CMK (cell line): ENCODE measurements around the gene SYNDIG1.

ENCODE experiments used
- DNase-seq: peaks from one replicate; pipeline ENCODE4 v3.0.0-alpha.2; 2010; ENCODE audit warnings: low read depth

The SYNDIG1 gene

DNA sequence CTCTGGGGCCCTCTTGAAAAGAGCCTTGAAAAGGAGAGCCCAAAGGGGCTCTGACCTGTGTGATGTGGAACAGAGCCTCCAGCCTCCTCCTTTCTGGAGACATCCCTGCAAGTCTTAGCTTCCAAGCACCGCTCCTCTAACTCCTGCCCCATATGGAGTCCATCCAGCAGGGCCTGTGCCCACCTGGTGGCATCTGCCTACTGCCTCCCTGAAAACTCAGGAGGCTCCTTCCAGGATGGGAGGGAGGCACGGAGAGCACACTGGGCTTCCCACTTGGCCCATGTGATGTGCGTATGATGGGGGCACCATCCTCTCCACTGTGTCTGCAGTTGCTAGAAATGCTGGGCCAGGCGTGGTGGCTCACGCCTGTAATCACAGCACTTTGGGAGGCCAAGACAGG is 98.1 kb downstream of the SYNDIG1 start:
- no peak for DNase-seq

DNA sequence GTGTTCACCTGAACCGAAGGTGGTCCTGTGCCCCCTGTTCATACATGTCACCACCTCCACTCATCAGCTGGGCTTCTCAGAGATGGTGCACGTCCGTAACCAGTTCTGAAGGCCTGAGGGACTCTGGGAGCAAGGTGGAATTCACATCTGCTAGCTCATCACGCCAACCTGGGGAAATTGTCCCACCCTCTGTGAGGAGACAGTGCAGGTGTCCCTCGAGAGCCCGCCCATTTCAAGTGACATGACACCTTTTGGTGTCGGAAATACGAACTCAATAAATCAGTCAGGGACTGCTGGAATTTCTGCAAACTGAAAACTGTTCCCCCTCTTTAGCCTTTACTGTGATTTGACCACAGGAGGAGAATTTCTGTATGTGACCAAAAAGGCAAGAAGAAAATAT is 99.4 kb downstream of the SYNDIG1 start:
- no peak for DNase-seq

DNA sequence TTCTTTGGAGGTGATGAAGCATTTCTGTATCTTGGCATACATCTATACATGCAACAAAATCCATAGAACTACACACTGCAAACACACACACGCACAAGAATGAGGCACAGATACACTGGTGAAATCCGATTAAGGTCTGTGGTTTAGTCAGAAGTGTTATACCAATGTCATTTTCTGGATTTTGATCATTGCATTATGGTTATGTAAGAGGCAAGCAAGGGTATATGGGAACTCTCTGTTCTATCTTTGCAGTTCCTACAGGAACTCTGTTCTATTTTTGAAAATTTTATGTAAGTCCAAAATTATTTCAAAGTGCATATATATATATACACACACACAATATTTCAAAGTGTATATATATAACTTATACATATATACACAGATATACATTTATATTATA is 101.7 kb downstream of the SYNDIG1 start:
- no peak for DNase-seq

DNA sequence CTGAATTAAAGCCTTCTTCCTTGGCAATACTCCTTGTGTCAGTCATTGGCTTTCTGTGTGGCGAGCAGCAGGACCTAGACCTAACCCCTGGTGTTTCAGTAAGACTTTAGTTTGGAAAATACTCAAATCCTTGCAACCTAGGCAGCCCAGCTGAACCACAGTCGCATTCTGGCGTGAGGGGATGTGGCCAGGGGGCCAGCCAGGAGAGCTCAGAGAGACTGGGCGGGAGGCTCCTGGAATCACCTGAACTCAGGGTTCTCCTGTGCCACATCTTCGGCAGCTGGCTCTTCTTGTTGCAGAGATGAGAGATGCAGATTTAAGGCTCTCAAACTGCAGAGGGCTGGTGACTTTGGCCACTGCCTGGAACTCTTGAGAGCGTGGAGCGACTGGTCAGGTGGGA is 102.7 kb downstream of the SYNDIG1 start:
- DNase-seq = no peak

- DNase-seq = no peak
Measured at GRCh38 chr20:24572862-24573261, 103.4 kb downstream of the SYNDIG1 start.

GRCh38 chr20:24573557-24573956 is 104.1 kb downstream of the SYNDIG1 start:
- no peak for DNase-seq

- no peak for DNase-seq
Measured at GRCh38 chr20:24574307-24574706, 104.9 kb downstream of the SYNDIG1 start.

DNA sequence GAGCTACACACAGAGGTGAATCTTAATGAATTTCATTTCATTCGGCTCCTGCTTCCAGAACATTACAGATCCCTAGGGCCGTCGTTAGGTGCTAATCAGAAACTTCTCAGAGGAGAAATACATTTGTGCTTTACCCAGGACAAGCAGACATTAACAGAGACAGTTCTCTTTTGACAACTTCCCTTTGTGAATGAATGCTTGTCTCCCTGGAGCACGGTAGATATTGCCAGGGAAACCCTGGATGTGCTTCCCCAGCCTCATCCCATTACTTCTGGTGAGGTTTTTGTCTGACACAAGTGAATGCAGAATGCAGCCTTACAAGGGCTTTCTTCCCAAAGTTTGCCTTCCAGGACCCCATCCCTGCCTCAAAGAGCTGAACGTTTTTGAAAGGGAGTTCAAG is 105.4 kb downstream of the SYNDIG1 start:
- no peak for DNase-seq

- DNase-seq = no peak
Measured at GRCh38 chr20:24575811-24576210, 106.4 kb downstream of the SYNDIG1 start.

- no peak for DNase-seq
Measured at GRCh38 chr20:24576447-24576846, 107.0 kb downstream of the SYNDIG1 start.

DNA sequence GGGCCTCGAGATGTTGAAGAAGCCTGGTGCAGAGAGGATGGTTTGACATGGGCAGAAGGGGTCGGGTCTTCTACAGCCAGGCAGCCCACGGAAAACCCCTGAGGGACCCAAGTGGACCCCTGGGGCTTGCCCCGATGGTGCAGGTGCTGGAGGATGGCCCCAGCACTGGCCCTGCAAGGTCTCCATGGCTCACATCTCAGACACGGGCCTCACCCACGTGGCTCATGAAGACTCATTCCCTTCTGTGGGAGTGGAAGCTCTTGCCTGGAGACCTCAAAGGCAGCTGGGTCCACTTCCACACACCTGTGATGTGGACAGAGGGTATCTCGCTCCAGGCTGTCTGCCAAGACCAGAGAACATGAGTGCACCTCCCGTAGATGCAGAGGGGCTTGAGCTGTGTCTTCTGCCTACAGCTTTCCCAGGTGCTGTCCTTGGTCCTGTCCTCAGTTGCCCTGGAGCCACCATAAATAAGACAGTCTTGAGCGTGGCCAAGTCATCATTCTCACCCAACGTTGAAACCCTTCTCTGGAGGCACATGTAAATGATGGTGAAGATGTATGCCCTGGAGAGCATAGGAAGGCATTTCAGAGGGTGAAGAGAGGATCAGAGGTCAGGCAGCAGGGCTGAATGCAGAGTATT is 108.0 kb downstream of the SYNDIG1 start:
- DNase-seq = no peak

- no peak for DNase-seq
Measured at GRCh38 chr20:24578567-24579415, 109.4 kb downstream of the SYNDIG1 start.

DNA sequence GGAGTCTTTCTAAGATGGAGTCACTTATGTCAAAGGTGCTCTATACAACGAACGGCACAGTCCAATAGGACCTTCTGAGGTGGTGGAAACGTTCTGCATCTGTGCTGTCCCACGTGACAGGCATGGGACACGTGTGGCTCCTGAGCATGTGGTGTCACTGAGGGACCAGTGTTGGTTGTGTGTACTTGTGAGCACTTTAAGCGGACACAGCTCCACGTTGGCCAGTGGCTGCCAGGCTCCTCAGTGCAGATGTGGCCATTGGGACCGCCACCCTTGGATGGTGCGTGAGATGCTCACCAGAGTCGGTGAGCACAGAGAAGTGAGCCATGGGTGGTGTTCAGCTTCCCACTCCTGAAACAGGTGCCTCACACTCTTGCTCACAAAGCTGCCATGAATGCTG is 110.0 kb downstream of the SYNDIG1 start:
- DNase-seq = no peak

GRCh38 chr20:24580006-24580405 is 110.6 kb downstream of the SYNDIG1 start:
- no peak for DNase-seq

GRCh38 chr20:24580855-24581254 is 111.4 kb downstream of the SYNDIG1 start:
- DNase-seq = no peak

- no peak for DNase-seq
Measured at GRCh38 chr20:24581443-24582170, 112.2 kb downstream of the SYNDIG1 start.

- DNase-seq = no peak
Measured at GRCh38 chr20:24582373-24583168, 113.1 kb downstream of the SYNDIG1 start.

DNA sequence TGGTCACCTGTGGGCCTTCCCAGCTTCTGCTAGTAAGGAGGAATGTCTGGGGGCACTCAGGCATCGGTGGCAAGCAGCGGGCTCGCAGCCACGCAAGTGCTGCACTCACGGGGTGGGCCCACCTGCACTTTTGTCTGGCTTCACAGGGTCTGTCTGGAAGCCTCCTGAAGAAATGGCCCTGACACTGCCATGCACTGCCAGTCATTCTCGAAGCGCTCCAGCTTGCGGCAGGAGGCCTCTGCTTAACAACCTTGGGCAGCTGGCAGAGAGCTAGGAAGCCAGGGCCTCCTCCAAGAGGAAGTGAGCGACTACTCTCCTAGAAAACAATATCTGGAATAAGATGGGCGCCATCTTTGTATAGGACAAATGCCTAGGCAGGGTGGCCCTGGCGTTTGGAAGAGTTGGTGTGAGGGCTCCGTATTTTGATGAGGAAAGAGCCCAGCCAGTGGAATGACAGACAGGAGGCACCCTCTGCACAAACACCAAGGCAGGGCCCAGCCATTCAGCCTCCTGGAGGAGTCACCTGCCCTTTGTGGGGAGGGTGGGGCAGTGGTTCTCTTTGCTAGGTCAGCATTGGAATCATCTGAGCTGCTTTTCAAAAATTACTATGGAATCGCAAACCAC is 113.9 kb downstream of the SYNDIG1 start:
- no peak for DNase-seq

- DNase-seq = no peak
Measured at GRCh38 chr20:24584078-24584477, 114.6 kb downstream of the SYNDIG1 start.

GRCh38 chr20:24584538-24585356 is 115.3 kb downstream of the SYNDIG1 start:
- DNase-seq = no peak
